ENCODE data around the gene TMEM271.

TMEM271 gene

DNA sequence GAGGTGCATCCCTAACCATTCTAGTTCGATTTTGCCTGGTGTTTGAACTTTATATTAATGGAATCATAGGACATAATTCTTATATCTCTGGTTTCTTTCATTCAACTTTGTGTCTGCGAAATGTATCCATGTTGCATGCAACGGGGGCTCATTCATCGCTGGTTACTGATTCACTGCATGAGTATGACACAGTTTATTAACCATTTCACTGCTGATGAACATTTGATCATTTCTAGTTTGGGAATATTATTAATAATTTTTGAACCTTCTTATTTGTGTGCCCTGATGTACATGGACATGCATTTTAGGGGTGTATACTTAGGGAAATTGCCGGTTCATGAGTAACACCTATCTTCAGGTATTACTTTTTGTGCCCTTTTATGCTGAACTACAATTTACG is 5.1 kb upstream of the TMEM271 start:
- no peak for DNase-seq

DNA sequence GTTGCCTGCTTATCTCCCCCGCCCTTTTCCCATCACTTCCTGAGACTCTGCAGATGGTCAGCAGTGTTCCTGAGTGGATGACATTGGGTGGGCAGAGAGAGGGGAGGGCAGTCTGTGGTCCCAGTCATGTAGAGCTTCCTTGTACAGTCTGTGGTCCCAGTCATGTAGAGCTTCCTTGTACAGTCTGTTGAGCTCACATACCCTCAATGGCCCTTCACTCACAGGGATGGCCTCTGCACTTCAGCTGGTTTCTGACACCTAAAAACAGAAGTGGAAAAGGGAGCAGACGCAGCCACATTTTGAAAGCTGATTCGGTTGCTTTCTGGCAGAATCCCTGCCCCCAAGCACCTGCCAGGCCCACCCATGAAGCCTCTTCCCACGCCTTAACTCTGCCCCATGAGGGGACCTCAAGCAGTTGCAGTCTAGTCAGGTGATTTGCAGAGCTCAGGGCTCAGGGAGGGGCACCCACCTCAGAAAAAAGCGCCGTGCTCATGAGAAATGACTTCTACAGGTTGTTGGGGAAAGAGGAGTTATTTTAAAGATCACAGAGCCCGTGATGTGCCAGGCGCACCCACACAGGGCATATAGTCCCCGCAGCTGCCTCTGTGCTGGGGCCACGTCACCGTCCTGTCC is 3.6 kb upstream of the TMEM271 start:
- no peak for DNase-seq

DNA sequence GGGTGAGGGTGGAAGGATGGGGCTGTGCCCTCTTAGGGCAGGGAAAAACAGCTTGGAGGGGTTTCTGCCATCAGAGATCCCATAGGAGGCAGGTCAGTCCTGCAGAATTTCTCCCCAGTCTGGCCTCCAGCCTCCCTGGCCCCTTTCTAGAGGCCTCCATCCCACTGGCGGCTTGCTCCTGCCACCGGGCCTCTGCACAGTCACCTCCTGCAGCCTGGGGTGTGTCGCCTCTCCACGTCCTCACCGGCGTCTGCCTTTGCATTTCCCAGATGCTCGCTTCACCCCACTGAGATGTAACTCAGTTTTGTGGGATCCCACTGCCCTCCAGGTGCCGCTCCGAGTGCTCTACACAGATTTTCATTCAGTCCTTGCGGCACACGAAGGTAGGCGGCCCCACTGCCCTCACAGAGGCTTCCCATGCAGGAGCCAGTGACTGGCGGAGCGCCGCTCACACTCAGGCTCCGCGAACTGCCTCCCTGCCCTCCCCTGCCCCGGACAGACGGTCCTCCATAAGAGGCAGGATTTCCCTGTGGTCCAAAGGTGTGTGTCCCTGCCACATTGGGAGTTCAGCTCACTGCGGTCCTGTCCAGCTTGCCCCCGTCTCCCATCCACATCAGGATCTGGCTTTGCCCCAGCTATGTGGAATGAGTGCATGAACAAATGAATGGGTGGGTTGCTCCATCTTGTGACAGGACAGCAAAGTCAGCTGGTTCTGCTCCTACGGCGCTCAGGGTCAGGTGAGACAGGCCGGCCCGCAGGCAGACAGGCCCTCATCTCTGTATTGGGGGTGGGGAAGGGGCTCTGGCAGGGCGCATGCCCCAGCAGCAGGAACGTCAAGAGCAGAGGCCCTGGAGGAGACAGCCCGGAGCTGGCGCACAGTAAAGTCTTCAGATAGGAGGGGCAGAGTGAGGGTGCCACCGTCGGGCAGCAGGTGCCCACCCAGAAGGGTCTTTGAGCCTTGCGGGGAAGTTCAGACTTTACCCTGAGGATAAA is 2.7 kb upstream of the TMEM271 start:
- no peak for DNase-seq

DNA sequence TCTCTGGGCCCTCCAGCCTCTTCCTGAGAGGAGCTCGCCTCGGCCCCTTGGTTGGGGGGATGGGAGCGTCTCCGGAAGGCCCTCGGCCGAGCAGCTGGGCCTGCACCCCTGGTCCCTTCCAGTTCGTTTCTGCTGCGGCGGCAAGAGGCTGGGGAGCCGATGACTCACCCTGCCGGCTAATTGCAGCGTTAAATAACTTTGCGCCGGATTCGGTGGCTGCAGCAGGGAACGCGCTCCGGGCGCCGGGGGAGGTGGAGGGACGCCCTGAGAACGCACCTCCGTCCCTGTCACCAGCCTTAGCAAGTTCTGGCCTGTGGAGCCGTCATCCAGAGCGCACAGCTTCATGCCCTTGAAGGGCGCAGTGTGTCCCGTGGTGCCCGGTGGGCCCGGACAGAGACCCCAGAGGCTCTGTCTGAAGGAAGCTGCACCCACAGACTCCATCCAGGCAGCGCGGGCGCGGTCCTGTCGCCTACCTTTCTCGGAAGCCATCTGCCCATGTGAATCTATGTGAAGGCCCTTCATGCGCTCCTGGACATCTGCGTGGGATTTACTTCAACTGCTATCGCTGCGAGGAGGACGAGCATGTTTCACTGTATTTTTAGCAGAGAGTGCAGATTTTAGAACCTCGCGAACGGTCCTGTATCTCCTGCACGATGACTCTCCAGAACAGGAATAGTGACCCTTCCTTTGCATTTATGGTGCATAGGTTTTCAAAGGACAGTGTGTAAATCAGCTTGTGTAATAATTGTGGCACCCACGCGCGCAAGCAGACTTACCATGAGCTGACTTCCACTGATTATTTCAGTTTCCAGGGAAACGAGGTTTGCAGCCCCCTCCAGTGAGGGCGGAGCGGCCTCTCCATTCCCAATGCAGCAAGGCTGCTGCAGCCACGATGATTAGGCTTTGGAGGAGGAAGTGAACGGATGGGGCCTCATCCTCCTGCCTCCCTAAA is 1.7 kb upstream of the TMEM271 start:
- peak in 16 of 56 donors; percentile 18 to 84 (median 56) for DNase-seq

DNA sequence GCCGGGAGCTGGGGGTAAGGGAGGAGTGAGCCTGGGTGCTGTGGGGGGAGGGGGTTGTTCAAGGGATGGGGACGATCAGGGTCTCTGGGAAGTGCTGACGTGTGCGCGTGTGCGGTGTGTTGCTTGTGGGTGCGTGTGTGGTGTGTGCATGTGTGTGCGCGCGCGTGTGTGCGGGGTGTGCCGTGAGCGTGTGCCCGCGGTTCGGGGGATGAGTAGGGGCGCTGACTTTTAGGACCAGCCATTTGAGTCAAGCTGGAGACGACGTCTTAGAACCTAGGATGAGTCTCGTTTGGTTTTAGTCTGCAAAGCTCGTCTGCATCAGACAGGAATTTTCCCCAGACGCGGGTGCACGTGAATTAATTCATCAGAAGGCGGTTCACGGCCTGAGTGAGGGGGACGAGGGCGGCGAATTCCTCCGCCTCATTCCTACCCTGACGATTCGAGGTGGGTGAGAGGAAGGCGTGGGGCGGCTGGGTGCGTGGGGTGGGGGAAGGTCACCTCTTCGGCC is 950 bp upstream of the TMEM271 start:
- DNase-seq, result peak in 1 of 56 donors; percentile 62

DNA sequence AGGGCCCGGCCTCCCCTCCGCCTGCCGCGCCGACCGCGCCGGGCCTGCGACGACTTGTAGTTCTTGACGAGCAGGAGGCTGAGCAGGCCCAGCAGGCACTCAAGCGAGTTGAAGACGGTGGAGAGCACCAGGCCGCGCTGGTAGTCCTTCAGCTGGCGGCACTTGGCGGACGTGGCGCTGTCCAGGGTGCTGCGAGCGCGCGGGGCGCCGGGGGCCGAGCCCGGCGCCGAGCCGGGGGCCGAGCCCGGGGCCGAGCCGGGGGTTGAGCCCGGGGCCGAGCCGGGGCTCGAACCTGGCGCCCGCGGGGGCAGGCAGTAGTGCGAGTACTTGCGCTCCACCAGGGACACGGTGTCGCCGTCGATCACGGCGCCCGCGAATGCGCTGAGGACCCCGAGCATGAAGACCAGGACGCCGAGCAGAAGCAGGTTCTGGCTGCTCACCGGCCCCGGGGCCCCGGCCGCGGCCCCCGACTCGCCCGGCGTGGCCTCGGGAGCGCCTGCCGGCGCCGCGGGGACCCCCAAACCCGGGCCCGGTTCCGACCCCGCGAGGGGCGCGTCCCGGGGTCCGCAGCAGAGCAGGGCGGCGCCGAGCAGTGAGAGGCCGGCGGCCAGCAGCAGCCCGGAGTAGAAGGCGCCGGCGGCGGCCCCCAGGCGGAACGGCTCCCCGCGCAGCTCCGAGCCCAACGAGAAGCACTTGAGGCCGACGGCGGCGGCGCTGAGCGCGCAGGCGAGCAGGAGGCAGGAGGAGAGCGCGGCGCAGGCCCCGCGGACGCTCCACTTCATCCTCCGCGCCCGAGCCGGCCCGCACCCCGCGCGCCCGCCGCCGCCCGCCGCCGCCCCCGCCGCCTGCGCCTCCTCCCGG is 584 bp downstream of the TMEM271 start:
- peak in 2 of 56 donors; percentile 31 to 32 for DNase-seq

DNA sequence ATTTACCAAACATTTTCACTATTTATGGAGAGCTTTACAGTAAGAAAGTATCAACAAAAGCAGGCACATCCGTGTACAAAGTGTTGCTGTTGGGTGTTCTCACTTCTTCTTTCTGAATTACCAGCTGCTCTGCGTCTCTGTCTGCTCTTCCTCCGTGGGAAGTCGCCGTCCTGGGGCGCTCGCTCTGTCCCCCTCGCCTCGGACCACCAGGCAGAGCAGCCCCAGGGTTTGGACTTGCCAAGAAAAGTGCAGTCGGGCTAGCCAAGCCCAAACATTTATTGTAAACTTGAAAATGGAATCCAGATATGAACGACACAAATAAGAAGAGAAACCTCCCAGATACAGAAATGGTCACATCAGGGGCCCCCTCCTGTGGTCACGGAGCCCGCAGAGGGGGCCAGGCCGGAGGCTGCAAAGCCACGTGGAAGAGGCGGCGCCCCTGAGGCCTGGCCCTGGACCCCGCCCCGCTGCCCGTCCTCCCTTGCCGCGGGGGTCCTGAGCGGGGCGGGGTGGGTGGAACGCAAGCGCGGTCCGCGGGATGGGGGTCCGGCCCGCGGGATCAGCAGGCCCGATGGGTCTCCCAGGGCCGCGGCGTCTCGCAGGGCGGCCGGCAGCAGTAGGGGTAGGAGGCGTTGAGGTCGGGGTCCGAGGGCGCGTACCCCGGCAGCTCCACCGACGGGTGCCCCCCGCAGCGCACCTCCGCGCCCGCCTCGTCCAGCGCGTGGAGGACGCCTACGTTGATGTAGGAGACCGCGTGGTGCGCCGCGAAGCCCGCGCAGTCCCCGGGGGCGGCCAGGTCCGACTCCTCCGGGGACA is 1.5 kb downstream of the TMEM271 start:
- DNase-seq, result no peak

DNA sequence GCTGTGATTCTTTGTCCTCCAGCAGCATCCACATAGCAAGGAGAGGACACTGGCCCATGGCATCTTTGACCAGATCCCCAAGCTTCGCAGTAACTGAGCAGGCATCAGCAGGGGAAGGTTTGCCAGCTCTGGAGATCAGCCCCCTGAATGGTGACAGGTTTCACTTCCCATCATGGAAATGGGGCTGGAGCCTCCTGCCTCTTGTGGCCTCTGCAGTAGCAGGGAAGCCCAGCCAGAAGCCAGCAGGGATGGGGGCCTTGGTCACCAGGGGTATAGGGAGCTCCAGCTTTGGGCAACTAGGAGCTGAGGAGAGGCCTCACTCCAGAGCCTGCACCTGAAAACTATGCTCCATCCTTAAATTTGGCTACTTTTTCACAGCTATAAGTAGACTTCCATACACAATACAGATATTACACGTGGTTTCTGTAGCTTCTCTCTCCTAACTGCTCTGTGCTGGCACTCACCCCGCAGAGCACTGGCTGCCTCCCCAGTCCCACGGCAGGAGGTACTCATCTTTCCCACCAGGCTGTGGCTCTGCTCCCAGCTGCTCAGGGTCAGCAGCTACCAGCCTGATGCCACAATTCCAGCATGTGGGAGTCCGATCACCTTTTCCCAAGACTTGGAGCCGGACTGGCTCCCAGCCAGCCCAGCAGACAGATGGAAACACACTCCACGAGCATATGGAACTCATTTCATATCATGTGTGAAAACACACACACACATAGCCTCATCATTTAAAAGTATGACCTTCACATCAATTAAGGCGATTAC is 2.8 kb downstream of the TMEM271 start:
- no peak for DNase-seq

DNA sequence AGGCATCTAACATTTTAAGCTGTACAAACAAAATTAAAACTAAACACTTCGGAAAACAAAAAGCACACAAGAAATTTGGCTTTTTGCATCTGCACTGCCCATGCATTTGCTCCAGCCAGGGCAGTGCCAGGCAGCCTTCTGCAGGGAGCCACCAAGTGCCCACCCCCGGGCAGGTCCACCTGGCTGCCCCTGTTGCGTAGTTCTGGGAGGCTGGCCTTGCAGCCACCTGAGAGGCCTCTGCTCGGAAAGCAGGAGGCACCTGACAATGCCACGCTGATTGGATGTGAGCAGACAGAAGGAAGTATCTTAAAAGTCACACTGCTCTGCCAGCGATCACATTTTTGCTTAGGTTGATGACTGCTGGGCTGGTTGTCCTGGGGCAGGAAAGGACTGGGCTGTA is 3.5 kb downstream of the TMEM271 start:
- DNase-seq, result no peak

DNA sequence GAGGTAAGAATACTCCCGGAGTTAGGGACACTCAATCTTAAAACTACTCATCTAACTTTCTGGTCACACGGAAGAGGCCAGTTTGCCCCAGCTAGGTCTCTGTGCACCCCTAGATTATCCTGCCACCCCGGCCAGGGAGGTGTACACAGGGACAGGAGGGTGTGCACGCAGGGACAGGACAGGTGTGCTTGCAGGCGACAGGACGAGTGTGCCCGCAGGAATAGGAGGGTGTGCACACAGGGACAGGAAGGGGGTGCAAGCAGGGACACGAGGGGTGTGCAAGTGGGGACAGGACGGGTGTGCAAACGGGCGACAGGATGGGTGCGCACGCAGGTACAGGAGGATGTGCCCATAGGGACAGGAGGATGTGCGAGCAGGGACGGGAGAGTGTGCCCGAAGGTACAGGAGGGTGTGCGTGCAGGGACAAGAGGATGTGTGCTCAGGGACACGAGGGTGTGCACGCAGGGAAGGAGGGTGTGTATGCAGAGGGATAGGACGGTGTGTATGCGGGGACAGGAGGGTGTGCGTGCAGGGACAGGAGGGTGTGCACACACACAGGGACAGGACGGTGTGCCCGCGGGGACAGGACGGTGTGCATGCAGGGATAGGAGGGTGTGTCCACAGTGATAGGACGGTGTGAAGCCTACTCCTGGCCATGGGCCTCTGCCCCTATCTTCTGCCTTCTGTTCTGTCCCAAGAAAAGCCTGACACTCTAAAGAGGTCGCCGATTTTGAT is 4.1 kb downstream of the TMEM271 start:
- no peak for DNase-seq

DNA sequence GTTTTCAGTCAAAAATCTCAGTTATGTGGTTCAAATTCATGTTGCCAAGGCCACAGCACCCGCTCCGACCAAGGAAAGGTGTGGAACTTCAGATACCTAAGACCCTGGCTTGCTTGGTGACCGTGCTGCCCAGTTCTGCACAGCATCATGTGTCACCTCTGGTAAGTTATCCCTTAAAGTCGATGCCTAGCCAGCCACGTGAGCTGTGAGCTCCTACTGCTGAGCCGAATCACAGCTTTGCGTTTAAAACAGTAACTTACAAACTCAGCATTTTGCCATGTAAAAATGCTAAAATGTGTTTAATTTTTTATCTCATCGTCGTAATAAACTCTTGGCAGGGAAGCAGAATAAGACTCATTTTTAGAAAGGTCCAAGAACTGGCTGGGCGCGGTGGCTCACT is 5.3 kb downstream of the TMEM271 start:
- DNase-seq, result no peak

DNA sequence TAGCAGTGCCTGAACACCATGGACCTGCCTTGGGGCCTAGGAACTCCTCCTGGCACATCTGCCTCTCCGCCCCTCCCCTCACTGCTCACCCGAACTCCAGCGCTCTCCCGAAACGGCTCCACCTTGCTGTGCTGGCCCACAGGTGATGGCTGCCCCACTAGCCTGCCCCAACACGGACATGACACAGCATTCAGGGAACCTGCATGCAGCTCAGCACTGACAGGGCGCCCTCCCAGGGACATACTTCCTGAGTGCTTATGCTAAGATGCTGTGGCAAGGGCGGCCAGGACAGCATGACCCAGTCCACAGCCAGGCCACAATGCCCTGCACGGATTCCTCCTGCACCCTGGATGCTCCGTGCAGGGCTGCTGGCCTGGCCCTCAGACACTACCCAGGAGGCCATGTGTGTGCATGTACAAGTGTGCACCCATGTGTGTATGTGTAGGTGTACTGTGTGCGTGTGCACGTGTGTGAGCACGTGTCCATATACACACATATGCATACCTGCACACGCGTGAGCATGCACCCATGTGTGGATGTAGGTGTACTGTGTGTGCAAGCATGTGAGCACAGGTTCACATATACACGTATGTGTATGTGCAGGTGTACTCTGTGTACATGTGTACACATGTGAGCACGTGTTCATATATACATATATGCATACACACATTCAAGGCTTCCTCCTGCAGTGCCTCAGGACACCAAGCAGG is 6.0 kb downstream of the TMEM271 start:
- no peak for DNase-seq

DNA sequence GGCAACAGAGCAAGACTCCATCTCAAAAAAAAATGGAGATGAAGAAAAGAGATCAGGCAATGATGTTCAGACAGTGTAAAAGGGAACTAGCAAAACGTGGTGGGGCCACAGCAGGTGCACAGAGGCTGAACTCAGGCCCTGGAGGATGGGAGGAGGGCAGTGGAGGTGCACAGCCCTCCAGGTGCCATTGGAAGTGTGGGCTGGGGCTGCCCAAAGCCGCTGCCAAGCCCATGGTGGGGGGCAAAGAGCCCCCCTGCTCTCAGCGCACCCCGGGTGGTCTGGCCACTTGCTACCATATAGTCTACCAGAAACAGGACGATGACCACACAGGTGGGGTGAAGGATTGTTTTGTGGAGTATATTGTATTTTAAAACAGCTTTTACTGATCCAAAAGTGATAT is 7.1 kb downstream of the TMEM271 start:
- no peak for DNase-seq

DNA sequence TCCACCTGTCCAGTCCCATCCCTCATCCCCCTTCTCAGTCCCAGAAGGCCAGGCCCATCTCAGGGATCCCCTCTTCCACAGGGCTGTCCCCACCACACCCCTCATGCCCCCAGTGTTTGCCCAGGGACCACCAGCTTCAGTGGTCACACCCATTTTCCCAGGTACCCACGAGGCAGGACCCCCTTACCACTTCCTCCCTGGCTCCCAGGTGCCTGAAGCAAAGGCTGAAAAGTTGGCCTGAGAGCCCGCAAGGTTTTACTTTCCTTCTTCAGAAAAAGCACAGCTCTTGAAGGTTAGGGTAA is 7.8 kb downstream of the TMEM271 start:
- DNase-seq, result no peak

DNA sequence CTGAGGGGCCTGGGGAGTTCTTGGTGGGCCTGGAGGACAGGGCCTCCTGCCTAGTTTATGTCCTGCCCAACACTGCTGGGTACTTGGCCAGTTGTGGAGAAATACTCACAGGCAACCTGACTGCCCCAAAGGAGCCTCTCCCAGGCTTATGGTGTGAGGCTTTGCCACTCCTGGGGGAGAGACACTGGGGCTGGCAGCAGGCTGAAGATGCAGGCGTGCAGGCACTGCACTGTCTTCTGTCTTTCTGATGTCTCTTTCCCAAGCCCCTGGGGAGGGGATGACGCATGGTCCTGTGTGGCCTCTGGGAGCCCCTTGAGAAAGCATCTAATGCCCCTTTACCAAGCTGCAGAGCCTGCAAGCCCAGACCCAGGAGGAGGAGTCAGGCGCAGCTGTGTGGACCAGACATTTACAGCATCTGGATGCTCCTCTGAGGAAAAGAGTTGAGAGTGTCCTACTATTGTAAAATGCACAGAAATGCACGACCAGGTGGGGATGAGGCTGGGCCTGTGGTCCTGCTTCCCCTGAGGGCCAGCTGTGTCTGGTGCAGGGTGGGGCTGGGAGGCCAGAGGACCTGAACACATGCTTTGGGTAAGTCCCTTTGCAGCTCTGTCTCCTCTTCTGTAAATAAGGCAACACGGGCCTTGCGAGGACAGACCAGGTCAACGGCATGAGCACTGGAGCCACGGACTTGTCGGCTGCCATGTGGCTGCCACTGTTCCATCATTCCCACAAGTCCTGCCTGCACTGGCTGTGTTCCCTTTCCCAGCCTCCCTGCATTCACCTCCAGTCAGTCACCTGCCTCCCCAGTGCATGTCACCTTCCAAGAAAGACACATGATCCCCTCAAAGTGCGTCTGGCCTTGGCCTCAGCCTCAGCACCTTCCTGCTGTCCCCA is 8.4 kb downstream of the TMEM271 start:
- DNase-seq, result no peak
